ENCODE measurements around the gene PIGC.

PIGC gene

DNA sequence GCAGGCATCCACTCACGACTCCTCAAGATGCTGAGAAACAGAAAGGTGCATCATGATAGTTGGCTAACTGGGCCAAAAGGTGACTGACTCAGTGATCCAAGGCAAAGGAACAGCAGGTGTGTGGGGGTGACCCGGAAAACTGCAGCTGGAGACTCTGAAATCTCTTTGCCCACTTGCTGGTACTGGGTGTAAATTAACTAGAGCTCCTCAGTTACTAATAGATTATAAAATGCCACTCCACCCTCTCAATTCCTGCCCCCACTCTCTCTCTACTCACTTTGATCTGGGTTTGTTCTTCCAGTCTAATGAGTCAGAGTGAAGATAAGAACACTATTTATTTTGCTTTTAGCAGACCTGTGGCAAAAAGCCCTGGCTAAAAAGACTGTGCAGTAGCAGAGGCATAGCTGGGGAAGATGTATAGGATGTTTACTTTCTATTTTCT, 7.2 kb upstream of the PIGC start:
- DNase-seq (ENCODE audit: low read depth), result no peak
- H3K4me3 ChIP-seq (ENCODE audit: low read depth, low read length), result no peak overlapping the region
- TF ChIP-seq, protein P1, sequence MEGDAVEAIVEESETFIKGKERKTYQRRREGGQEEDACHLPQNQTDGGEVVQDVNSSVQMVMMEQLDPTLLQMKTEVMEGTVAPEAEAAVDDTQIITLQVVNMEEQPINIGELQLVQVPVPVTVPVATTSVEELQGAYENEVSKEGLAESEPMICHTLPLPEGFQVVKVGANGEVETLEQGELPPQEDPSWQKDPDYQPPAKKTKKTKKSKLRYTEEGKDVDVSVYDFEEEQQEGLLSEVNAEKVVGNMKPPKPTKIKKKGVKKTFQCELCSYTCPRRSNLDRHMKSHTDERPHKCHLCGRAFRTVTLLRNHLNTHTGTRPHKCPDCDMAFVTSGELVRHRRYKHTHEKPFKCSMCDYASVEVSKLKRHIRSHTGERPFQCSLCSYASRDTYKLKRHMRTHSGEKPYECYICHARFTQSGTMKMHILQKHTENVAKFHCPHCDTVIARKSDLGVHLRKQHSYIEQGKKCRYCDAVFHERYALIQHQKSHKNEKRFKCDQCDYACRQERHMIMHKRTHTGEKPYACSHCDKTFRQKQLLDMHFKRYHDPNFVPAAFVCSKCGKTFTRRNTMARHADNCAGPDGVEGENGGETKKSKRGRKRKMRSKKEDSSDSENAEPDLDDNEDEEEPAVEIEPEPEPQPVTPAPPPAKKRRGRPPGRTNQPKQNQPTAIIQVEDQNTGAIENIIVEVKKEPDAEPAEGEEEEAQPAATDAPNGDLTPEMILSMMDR (IDR thresholded peaks at IDR 0.05; ENCODE audit: control insufficient read depth, extremely low read depth, insufficient read depth), result no peak

DNA sequence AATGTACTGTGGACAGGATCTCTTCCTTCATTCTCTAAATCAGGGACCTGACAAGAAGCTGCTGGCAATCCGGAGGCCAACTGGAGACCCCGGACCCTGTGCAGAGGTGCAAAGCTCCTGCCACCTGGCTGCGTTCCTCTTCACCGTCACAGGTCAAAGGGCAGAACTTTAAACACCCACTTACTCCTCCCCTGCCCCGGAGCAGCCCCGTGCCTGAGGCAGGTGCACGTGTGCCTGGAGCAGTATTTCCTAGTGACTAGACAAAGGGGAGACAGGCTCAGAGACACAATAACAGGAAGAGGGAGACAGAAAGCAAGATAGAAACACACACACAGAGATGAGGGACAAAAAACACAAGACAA, 6.6 kb upstream of the PIGC start:
- TF ChIP-seq, protein P1 (IDR thresholded peaks at IDR 0.05; ENCODE audit: control insufficient read depth, extremely low read depth, insufficient read depth), result no peak

DNA sequence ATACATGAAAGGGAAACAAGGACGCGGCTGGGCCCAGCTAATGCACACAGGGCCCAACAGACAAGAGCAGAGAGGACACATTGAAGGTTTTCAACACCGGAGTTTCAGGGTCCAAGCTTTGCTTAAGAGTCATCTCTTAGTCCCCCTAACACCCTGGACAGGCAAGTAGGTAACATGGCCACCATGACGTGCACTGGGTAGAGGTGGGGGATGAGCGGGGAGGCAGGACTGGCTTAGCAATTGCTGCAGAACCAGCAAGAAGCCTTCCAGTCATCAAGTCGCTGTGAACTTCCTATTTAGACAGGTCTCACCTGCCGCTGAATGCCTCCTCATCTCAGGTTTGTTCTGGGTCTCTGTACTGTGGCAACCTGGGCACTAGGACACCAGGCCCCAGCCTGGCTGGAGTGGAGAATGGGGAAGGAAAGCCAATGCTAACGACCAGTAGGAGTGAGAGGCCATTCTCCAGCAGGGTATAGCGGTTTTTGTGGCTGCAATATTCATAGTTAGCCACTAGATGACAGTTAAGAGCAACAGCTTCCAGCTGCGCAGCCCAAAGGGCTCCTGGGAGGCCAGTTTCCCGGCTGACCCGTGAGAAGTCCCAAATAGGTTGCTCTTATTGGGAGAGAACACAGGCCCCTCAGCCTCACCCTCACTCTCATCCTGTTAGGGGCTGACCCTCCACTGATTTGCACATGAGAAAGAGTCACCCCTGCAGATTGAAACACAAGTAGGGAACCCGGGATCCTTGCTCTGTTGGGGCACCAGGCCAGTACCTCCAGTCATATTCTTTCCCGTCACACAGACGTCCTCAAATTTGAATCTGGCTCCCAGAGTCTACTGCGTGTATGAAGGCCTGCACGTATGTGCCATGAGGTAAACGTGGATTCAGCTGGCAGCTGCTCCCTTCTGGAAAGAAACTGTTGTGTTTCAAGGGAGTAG, 6.0 kb upstream of the PIGC start:
- DNase-seq (ENCODE audit: low read depth), result no peak
- TF ChIP-seq, protein P1 (IDR thresholded peaks at IDR 0.05; ENCODE audit: control insufficient read depth, extremely low read depth, insufficient read depth), result peak; percentile 76
- no peak overlapping the region for H3K4me3 ChIP-seq (ENCODE audit: low read depth, low read length)

More for the DNA sequence above, 6.6 kb upstream of the PIGC start:
- H3K4me3 ChIP-seq (ENCODE audit: low read depth, low read length), result no peak overlapping the region
- DNase-seq (ENCODE audit: low read depth), result no peak

DNA sequence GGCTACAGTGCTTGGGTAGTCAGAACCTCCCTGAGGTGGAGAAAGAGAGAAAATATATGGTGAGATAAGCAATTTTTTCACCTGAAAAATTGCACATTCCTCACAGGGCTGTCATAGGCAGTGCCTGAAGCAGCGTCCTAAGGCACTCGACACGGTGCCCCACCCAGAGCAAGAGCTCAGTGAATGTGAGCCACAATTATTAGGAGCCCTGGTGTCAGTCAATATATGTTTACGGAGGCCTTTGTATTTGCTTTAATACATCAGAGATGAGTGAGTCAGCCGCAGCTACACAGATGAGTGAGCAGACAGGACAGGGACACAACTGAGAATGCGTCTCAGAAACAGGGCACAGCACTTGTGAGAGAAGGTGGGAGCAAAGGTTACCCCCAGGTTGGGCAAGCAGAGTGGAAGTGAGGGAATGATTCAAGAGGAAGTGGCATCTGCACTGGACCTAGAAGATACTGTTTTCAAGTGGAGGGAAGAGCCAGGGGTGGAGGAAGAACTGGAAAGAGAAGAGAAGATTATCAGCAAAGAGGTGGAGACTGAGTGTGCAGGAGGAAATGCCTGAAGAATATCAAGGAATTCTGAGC, 5.2 kb upstream of the PIGC start:
- DNase-seq (ENCODE audit: low read depth), result no peak
- TF ChIP-seq, protein P1 (IDR thresholded peaks at IDR 0.05; ENCODE audit: control insufficient read depth, extremely low read depth, insufficient read depth), result no peak
- no peak overlapping the region for H3K4me3 ChIP-seq (ENCODE audit: low read depth, low read length)

DNA sequence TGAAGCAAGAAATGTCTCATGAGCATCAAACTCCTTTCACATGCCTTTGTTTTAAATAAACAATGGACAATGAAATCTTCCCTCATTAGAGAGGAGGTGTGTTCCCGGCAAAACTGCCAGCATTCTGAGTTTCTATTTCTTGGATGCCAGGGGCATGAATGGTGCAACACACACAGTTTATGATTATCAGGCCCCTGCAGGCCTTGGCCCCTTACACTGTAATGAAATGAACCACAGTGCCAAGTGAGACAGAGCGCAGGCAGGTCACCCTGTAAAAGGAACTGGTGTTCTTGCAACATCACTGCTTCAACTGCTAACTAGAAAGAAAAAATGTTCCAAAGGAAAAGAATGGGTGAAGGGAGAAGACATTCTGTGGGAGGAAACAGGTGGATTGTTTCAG, 3.8 kb upstream of the PIGC start:
- H3K4me3 ChIP-seq (ENCODE audit: low read depth, low read length), result no peak overlapping the region
- no peak for DNase-seq (ENCODE audit: low read depth)
- TF ChIP-seq, protein P1 (IDR thresholded peaks at IDR 0.05; ENCODE audit: control insufficient read depth, extremely low read depth, insufficient read depth), result no peak

DNA sequence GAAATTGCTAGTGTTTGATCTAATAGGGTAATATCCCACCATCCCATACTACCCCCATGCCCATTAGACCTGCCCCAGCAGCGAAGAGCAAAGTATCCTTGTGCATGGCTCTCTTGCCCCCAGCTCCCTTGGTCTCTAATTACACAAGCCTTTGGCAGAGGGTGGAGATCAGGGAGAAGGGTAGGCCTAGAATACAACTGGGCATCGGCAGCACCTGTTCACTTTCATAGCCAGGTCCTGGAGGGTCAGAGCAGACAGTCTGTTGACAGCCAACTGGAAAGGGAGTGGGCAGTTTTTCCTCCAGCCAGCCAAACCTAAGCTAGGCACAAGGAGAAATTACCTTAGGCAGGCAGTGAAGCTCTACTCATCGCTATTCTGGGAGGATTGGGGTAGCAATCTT, 2.7 kb upstream of the PIGC start:
- TF ChIP-seq, protein P1 (IDR thresholded peaks at IDR 0.05; ENCODE audit: control insufficient read depth, extremely low read depth, insufficient read depth), result no peak
- no peak overlapping the region for H3K4me3 ChIP-seq (ENCODE audit: low read depth, low read length)
- DNase-seq (ENCODE audit: low read depth), result no peak

Data from LNCaP clone FGC (cell line).